Spinal cord (tissue), 10 donors: ENCODE measurements around the gene RAD51D. TPM values are rescaled to one million over a fixed set of nuclear protein-coding genes. Genes with fewer than 3 reads are reported as not detected.
"Not testable (repeated sequence)": the region's sequence is repeated elsewhere in the genome, so short reads cannot be mapped to it uniquely, and the experiment has no call there.

Experiments
- DNase-seq, 6 donors: peaks; one replicate each; pipeline versions ENCODE4 v3.0.0 to v3.0.0-alpha.2; 2013 to 2015; ENCODE audit warnings: low spot score in 6 of 6, low read depth in 4 of 6
- H3K27ac ChIP-seq: one replicate; pipeline ENCODE4 v1.5.1; 2013; ENCODE audit warnings: low read depth, low read length, control low read depth
- H3K27me3 ChIP-seq: one replicate; pipeline ENCODE4 v1.6.1; 2013; ENCODE audit warnings: low read length; ENCODE audit not compliant: control insufficient read depth, insufficient read depth
- H3K36me3 ChIP-seq: one replicate; pipeline ENCODE4 v1.6.1; 2013; ENCODE audit warnings: low read length; ENCODE audit not compliant: control insufficient read depth, insufficient read depth
- H3K4me1 ChIP-seq: one replicate; pipeline ENCODE4 v1.6.1; 2013; ENCODE audit warnings: low read length; ENCODE audit not compliant: control insufficient read depth, insufficient read depth
- H3K4me3 ChIP-seq: one replicate; pipeline ENCODE4 v1.5.1; 2013; ENCODE audit warnings: low read depth, low read length, control low read depth
- H3K9me3 ChIP-seq: one replicate; pipeline ENCODE4 v1.6.1; 2013; ENCODE audit warnings: low read length; ENCODE audit not compliant: control insufficient read depth, insufficient read depth
- WGBS: methylation state at CpG from one replicate; pipeline ENCODE4 v1.1.5; 2013; ENCODE audit warnings: missing lambda C conversion rate; ENCODE audit not compliant: insufficient coverage; 5-methylcytosine and 5-hydroxymethylcytosine counted together
- polyA plus RNA-seq, 2 donors: library from polyadenylated mRNA; unstranded; fragments of 120-200 nt; gene quantifications; one replicate each; pipeline ENCODE4 v1.2.1, GENCODE V29; 2013; ENCODE audit not compliant: insufficient read length in 2 of 2
- small RNA-seq: library from RNA; depleted of rRNA; stranded (forward); fragments of <200 nt; gene quantifications from one replicate; pipeline ENCODE3, GENCODE V24; 2014; ENCODE audit warnings: low replicate concordance
- total RNA-seq, 2 donors: library from RNA; depleted of rRNA in 1 of 2; stranded (reverse); fragments of 120-200 nt in 1 of 2; fragments of >200 nt in 1 of 2; gene quantifications; one replicate each; pipeline versions ENCODE4 v1.2.3 to v1.2.4, GENCODE V29; 2013 to 2014
- donor health status: healthy.

RAD51D gene
- total and polyA plus RNA-seq, 4 donors = 7.7 to 19.7 (median 12.7) TPM

DNA sequence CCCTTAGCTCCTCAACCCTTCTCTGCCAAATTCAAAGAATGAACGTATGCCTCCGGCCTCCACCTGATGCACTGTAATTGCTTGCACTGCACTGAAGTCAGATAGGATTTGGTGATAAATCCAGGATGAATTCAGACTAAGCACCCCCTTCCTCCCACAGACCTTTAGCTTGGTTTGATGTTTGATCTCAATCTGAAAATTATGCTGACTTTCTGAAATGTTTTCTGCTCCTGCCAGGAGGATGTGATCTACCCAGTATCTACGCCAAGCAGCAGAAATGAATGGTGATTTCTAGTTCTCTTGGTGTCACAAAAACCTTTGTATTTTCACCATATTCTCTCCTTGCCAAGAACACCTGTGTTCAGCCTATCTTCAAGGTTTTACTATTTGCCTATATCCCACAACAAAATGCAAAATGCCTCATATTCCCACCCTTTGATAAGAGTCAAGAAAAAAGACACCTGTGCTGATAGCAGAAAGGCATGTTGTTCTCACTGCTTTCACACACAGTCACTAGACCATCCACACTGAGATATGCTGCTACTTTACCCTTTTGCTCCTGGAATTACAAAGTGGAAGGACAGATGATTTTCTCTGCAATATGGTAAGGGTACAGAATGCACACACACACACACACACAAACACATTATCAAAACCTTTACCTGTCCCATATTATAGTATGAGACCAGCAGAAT, 70.8 kb downstream of the RAD51D start:
- no peaks in the 10 kb centered on the region for H3K27me3 ChIP-seq
- no peak overlapping the region for H3K4me3 ChIP-seq
- no peaks in the 10 kb centered on the region for H3K9me3 ChIP-seq
- no peak for DNase-seq
- peaks cover 3% of the 10 kb centered on the region for H3K4me1 ChIP-seq
- H3K27ac ChIP-seq = no peak overlapping the region
- no CpG with 5 or more reads among the region's 3 CpGs for WGBS
- no peaks in the 10 kb centered on the region for H3K36me3 ChIP-seq

DNA sequence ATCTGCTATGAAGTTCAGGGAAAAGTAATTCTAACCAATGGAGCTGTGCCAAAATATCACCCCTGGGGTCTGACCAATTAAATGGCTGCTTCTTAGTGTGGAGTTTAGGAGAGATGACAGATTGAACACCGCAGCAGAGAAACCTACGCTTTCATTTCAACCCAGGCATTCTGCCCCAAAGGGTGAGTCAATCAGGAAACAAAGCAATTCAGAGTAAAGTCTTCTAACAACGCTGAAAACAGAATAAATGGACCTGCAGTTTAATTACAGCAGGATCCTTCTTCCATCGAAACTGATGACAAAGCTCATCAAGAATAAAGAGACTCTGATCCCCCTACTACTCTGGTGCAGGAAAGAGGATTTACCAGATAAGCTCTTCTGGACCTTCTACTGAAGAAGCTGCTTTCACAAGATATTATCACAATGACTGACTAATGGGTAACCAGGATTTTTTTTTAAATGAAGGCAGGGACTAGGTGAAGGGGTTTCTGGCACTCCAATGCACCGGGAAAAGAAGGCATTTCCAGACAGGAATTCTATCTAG, 72.8 kb downstream of the RAD51D start:
- Histone ChIP-seq H3K4me3 (no peak overlapping the region), H3K9me3 (no peaks in the 10 kb centered on the region), H3K36me3 (no peaks in the 10 kb centered on the region), H3K27ac (no peak overlapping the region), H3K27me3 (no peaks in the 10 kb centered on the region), H3K4me1 (peaks cover 3% of the 10 kb centered on the region)
- DNase-seq = peak in 4 of 6 donors; percentile 42 to 96 (median 47)
- 25% methylated on average over 2 of the region's 5 CpGs for WGBS

DNA sequence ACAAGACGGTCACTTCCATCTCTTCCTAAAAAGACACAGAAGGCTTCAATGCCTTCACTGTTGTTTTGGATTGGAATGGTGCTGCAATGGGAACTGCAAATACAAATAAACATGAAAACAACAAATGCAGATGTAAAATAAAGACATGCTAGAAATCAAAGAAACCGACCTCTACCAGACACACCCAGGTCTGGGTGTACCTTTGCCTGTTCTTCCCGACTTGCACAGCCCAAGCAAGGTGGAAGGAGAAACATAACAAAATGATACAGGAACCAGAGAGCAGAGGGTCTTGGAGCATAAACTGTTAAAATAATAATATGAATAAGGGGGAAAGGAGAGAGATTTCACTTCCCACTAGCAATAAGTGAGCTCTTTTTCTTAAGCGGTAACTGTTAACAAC, 73.4 kb downstream of the RAD51D start:
- DNase-seq = no peak
- H3K4me1 ChIP-seq = peaks cover 3% of the 10 kb centered on the region
- H3K4me3 ChIP-seq = no peak overlapping the region

DNA sequence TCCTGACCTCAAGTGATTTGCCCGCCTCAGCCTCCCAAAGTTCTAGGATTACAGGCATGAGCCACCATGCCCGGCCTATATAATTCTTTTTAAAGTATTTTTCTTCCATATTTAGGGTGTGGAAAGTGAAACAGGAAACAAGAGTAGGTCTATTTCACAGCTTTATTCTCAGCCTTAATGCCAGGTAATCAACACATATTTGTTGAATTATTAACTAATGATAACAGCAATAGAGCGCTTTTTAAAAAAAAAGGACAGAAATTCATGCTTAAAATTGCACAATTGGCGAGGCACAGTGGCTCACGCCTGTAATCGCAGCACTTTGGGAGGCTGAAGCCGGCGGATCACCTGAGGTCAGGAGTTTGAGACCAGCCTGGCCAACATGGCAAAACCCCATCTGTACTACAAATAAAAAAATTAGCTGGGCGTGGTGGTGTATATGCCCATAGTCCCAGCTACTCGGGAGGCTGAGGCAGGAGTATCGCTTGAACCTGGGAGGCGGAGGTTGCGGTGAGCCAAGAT, 74.1 kb downstream of the RAD51D start:
- H3K9me3 ChIP-seq, H3K36me3 ChIP-seq, H3K27ac ChIP-seq, DNase-seq, H3K4me3 ChIP-seq, H3K27me3 ChIP-seq, H3K4me1 ChIP-seq: not testable (repeated sequence)
- 91% methylated on average over 8 of the region's 13 CpGs for WGBS

More for the DNA sequence above, 73.4 kb downstream of the RAD51D start:
- Histone ChIP-seq H3K27me3 (no peaks in the 10 kb centered on the region), H3K27ac (no peak overlapping the region), H3K36me3 (no peaks in the 10 kb centered on the region), H3K9me3 (no peaks in the 10 kb centered on the region)
- WGBS = no CpG with 5 or more reads among the region's 4 CpGs

DNA sequence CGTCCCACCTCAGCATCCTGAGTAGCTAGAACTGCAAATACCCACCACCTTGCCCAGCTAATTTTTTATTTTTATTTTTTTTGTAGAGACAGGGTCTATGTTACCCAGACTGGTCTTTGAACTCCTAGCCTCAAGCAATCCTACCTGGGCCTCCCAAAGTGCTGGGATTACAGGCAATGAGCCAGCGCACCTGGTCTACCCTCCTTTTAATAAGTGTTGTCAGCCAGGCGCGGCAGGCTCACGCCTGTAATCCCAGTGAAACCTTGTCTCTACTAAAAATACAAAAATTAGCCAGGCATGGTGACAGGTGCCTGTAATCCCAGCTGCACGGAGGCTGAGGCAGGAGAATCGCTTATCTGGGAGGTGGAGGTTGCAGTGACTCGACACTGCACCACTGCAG, 75.5 kb downstream of the RAD51D start:
- H3K27ac ChIP-seq = no peak overlapping the region
- H3K27me3 ChIP-seq = no peaks in the 10 kb centered on the region
- H3K4me3 ChIP-seq = no peak overlapping the region
- H3K36me3 ChIP-seq = no peaks in the 10 kb centered on the region
- WGBS = 96% methylated on average over 8 of the region's 8 CpGs
- H3K9me3 ChIP-seq = no peaks in the 10 kb centered on the region
- peaks cover 3% of the 10 kb centered on the region for H3K4me1 ChIP-seq
- no peak for DNase-seq

Small RNAs within 50 kb of the gene (small RNA-seq; reads per million reads assigned to genes)
- gene AC004223.1 = not detected
- gene RNU6-840P = not detected

Other genes with a start within 250 kb of the RAD51D start
- gene CCT6B, start 158.4 kb downstream of the RAD51D start, total RNA-seq = 1 to 10 TPM; 5.2 to 5.3 TPM
- 1 to 10 TPM; 2.7 to 4.2 TPM for gene CCT6B, start 158.4 kb downstream of the RAD51D start, polyA plus RNA-seq
- 10 to 100 TPM; 12.5 to 16.0 TPM for gene ZNF830, start 158.3 kb downstream of the RAD51D start, total RNA-seq
- 10 to 100 TPM; 21.0 to 24.7 TPM for gene ZNF830, start 158.3 kb downstream of the RAD51D start, polyA plus RNA-seq
- 10 to 100 TPM; 31.1 to 37.0 TPM for gene LIG3, start 139.3 kb downstream of the RAD51D start, total RNA-seq
- 10 to 100 TPM; 35.0 to 35.1 TPM for gene LIG3, start 139.3 kb downstream of the RAD51D start, polyA plus RNA-seq
- gene RFFL, start 56.2 kb downstream of the RAD51D start, total RNA-seq = 10 to 100 TPM; 12.9 to 16.6 TPM
- gene RFFL, start 56.2 kb downstream of the RAD51D start, polyA plus RNA-seq = 10 to 100 TPM; 23.0 to 28.1 TPM
- gene FNDC8, start 1.8 kb upstream of the RAD51D start, total RNA-seq = not detected
- under 1 TPM; 0.19 to 0.24 TPM for gene FNDC8, start 1.8 kb upstream of the RAD51D start, polyA plus RNA-seq
- 10 to 100 TPM; 14.2 to 14.3 TPM for gene NLE1, start 22.4 kb upstream of the RAD51D start, total RNA-seq
- 10 to 100 TPM; 23.7 to 26.1 TPM for gene NLE1, start 22.4 kb upstream of the RAD51D start, polyA plus RNA-seq
- gene UNC45B, start 28.0 kb upstream of the RAD51D start, total RNA-seq = under 1 TPM; 0.10 to 0.11 TPM
- gene UNC45B, start 28.0 kb upstream of the RAD51D start, polyA plus RNA-seq = under 1 TPM; 0.10 to 0.24 TPM
- not detected for gene SLC35G3, start 74.5 kb upstream of the RAD51D start, total RNA-seq
- not detected for gene SLC35G3, start 74.5 kb upstream of the RAD51D start, polyA plus RNA-seq
- gene SLFN5, start 123.2 kb upstream of the RAD51D start, total RNA-seq = 10 to 100 TPM in 1 of 2 donors, 1 to 10 TPM in 1; 9.1 to 17.6 TPM
- gene SLFN5, start 123.2 kb upstream of the RAD51D start, polyA plus RNA-seq = 1 to 10 TPM; 3.6 to 6.4 TPM